ENCODE measurements around the gene SGSH. TPM values are rescaled to one million over a fixed set of nuclear protein-coding genes. Genes with fewer than 3 reads are reported as not detected.

SGSH gene
- total and polyA plus RNA-seq, 4 donors, result 6.5 to 37.3 (median 23.0) TPM

DNA sequence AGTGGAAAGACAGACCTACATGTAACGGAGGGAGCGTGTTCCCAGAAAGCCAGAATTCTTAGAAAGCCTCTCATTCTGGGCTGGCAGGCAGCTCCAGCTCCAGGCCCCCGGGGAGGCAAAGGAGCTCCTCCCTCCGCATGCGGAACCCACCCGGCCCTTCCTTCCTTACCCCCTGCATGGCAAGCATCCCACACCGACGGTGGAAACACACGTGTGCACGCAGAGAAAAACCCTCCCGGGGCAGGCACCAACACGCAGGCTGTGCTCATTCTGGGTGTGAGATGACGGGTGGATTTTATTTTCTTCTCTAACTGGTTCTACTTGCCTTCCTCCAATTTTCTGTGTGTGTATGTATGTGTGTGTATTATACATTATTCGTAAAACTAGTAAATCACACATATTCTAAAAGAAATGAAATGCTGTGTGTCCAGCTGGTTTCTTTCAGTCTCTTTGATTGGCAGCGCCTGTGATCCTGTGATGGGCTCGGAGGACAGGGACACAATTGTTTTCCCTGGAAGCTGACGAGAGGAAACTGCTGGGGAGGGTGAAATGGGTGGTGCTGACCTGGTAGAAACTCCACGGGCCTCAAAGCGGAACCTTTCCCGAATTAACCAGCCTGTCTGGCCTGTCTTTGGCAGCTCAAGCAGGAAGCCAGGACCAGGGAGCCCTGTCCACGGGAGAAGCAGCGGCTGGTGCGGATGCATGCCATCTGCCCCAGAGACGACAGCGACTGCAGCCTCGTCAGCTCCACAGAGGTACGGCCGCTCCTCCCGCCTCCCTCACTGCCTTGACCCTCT, 28.1 kb downstream of the SGSH start:
- Histone ChIP-seq H3K9me3 (ENCODE audit: control insufficient read depth, insufficient read depth, low read length) (no peaks in the 10 kb centered on the region), H3K4me1 (ENCODE audit: control insufficient read depth, insufficient read depth, low read length) (peaks cover 17% of the 10 kb centered on the region), H3K27me3 (ENCODE audit: control insufficient read depth, insufficient read depth, low read length) (no peaks in the 10 kb centered on the region), H3K4me3 (ENCODE audit: low read depth, low read length) (peak overlapping the region; percentile 4), H3K27ac (ENCODE audit: low read depth, low read length) (no peak overlapping the region), H3K36me3 (ENCODE audit: control insufficient read depth, insufficient read depth, low read length) (no peaks in the 10 kb centered on the region)
- 31% methylated on average over 18 of the region's 29 CpGs for WGBS (ENCODE audit: insufficient coverage)
- DNase-seq (ENCODE audit: low read depth in 4 of 6, low spot score in 6 of 6), result peak in 2 of 6 donors; percentile 53 to 54

DNA sequence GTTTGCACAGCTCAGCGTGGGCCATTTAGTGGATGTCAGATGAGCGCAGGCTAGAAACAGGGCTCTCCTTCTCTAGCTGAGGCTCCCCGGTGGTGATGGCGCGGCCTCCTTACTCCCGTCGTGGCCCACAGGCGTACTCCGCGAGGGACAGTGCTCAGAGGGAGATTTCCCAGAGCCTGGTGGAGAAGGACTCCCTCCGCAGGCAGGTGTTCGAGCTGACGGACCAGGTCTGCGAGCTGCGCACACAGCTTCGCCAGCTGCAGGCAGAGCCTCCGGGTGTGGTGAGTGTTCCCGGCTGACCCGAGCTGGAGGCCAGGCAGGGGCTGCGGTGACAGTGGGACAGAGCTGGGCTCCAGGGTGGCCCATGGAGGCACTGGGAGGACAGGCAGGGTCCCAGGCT, 28.9 kb downstream of the SGSH start:
- H3K9me3 ChIP-seq (ENCODE audit: control insufficient read depth, insufficient read depth, low read length), result no peaks in the 10 kb centered on the region
- DNase-seq (ENCODE audit: low read depth in 4 of 6, low spot score in 6 of 6), result no peak
- H3K4me3 ChIP-seq (ENCODE audit: low read depth, low read length), result no peak overlapping the region
- 81% methylated on average over 20 of the region's 20 CpGs for WGBS (ENCODE audit: insufficient coverage)
- H3K27ac ChIP-seq (ENCODE audit: low read depth, low read length), result no peak overlapping the region
- H3K4me1 ChIP-seq (ENCODE audit: control insufficient read depth, insufficient read depth, low read length), result peaks cover 17% of the 10 kb centered on the region
- H3K27me3 ChIP-seq (ENCODE audit: control insufficient read depth, insufficient read depth, low read length), result no peaks in the 10 kb centered on the region
- H3K36me3 ChIP-seq (ENCODE audit: control insufficient read depth, insufficient read depth, low read length), result no peaks in the 10 kb centered on the region

DNA sequence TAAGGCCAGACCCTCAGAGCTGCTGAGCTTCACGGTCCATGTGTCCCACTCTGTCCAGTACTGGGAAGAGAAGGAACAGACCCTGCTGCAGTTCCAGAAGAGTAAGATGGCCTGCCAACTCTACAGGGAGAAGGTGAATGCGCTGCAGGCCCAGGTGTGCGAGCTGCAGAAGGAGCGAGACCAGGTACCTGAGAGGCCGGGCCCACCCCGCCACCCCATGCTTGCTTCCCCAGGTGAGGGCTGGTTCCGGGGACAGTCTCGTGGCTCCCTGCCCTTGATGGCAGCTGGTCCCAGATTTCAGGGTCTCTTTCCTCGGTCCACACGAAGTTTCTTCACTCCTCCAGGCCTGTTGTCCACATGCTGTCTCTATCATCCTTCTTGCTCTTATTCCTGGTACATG, 29.4 kb downstream of the SGSH start:
- WGBS (ENCODE audit: insufficient coverage), result 95% methylated on average over 10 of the region's 10 CpGs
- no peak for DNase-seq (ENCODE audit: low read depth in 4 of 6, low spot score in 6 of 6)

DNA sequence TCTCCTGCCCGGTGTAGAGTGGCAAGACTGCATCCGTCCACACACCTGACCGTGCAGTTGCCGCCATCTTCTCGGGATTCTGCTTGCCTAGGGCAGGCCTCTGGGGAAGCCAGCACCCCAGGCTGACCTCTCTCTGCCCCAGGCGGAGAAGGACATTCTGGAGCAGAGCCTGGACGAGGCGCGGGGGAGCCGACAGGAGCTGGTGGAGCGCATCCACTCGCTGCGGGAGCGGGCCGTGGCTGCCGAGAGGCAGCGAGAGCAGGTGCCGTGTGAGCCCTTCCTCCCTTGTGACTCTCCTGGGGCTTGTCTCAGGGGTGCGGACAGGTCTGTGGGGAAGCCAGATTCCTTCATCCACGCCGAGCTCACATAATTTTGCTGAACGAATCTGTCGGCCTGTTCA, 30.5 kb downstream of the SGSH start:
- Histone ChIP-seq H3K27ac (ENCODE audit: low read depth, low read length) (no peak overlapping the region), H3K4me1 (ENCODE audit: control insufficient read depth, insufficient read depth, low read length) (peaks cover 17% of the 10 kb centered on the region), H3K4me3 (ENCODE audit: low read depth, low read length) (no peak overlapping the region), H3K9me3 (ENCODE audit: control insufficient read depth, insufficient read depth, low read length) (no peaks in the 10 kb centered on the region), H3K27me3 (ENCODE audit: control insufficient read depth, insufficient read depth, low read length) (no peaks in the 10 kb centered on the region), H3K36me3 (ENCODE audit: control insufficient read depth, insufficient read depth, low read length) (no peaks in the 10 kb centered on the region)
- 86% methylated on average over 23 of the region's 23 CpGs for WGBS (ENCODE audit: insufficient coverage)
- no peak for DNase-seq (ENCODE audit: low read depth in 4 of 6, low spot score in 6 of 6)

More for the DNA sequence above, 29.4 kb downstream of the SGSH start:
- Histone ChIP-seq H3K27me3 (ENCODE audit: control insufficient read depth, insufficient read depth, low read length) (no peaks in the 10 kb centered on the region), H3K9me3 (ENCODE audit: control insufficient read depth, insufficient read depth, low read length) (no peaks in the 10 kb centered on the region), H3K36me3 (ENCODE audit: control insufficient read depth, insufficient read depth, low read length) (no peaks in the 10 kb centered on the region), H3K4me1 (ENCODE audit: control insufficient read depth, insufficient read depth, low read length) (peaks cover 17% of the 10 kb centered on the region), H3K27ac (ENCODE audit: low read depth, low read length) (no peak overlapping the region), H3K4me3 (ENCODE audit: low read depth, low read length) (no peak overlapping the region)

DNA sequence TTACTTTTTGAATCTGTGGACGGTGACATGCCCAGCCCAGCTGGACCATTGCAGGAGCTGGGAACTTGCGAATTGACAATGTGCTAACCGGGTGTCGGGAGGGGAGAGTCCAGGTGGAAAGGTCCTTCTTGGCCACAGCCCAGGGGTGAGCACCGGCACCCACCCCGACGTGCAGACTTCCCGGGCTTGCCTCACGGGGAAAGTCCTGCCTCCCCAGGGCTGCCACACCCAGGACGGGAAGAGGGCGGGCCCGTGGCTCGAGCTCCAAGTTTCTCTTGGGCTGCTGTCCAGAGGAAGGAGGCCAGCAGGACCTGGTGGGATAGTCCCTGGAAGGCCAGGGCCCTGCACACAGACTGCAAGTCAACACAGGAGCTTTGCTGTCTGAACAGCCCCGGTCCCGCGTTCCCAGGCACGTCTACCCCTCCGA, 32.6 kb downstream of the SGSH start:
- DNase-seq (ENCODE audit: low read depth in 4 of 6, low spot score in 6 of 6), result peak in 1 of 6 donors; percentile 18
- WGBS (ENCODE audit: insufficient coverage), result 82% methylated on average over 18 of the region's 18 CpGs
- Histone ChIP-seq H3K36me3 (ENCODE audit: control insufficient read depth, insufficient read depth, low read length) (peaks cover 3% of the 10 kb centered on the region), H3K9me3 (ENCODE audit: control insufficient read depth, insufficient read depth, low read length) (no peaks in the 10 kb centered on the region), H3K4me3 (ENCODE audit: low read depth, low read length) (no peak overlapping the region), H3K27ac (ENCODE audit: low read depth, low read length) (no peak overlapping the region), H3K4me1 (ENCODE audit: control insufficient read depth, insufficient read depth, low read length) (peaks cover 22% of the 10 kb centered on the region), H3K27me3 (ENCODE audit: control insufficient read depth, insufficient read depth, low read length) (no peaks in the 10 kb centered on the region)

DNA sequence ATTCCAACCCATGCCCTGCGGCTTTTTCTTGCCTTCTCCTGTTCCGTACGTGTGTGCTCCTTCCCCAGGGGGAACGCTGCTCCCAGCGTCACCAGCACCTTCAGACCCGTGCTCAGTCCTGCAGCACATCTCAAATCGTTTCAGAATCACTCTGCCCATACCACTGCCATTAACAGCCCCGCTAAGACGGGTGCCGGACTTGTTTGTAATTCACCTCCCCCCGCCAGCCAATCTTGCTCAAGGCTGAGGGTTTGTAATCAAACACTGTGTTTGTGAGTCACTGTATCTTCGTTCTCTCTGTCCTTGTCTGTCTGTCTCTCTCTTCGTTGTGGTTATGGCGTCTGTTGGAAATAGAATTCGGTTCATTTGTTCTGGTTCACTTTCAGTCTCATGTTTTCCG, 33.0 kb downstream of the SGSH start:
- Histone ChIP-seq H3K27me3 (ENCODE audit: control insufficient read depth, insufficient read depth, low read length) (no peaks in the 10 kb centered on the region), H3K36me3 (ENCODE audit: control insufficient read depth, insufficient read depth, low read length) (peaks cover 3% of the 10 kb centered on the region), H3K4me1 (ENCODE audit: control insufficient read depth, insufficient read depth, low read length) (peaks cover 18% of the 10 kb centered on the region), H3K9me3 (ENCODE audit: control insufficient read depth, insufficient read depth, low read length) (no peaks in the 10 kb centered on the region), H3K27ac (ENCODE audit: low read depth, low read length) (no peak overlapping the region), H3K4me3 (ENCODE audit: low read depth, low read length) (no peak overlapping the region)
- DNase-seq (ENCODE audit: low read depth in 4 of 6, low spot score in 6 of 6), result no peak
- 87% methylated on average over 16 of the region's 16 CpGs for WGBS (ENCODE audit: insufficient coverage)

DNA sequence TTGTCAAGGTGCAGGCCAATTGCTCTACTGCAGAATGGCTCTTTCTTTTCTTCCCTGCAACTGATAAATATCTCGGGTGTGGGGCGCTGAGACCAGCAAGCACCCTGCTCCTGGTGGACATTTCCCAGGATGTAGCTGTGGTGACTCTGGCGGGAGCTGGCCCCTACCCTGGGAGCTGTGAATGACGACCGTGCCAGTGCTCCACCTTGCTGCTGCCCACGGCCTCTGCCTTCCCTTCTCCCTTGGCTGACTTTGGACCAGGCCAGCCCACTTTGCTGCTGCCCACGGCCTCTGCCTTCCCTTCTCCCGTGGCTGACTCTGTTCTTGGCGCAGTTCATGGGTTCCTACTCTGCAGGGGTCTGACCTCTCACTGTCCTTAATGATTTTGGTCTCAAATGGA, 34.2 kb downstream of the SGSH start:
- no peak overlapping the region for H3K27ac ChIP-seq (ENCODE audit: low read depth, low read length)
- DNase-seq (ENCODE audit: low read depth in 4 of 6, low spot score in 6 of 6), result no peak
- H3K4me1 ChIP-seq (ENCODE audit: control insufficient read depth, insufficient read depth, low read length), result peaks cover 6% of the 10 kb centered on the region
- peaks cover 3% of the 10 kb centered on the region for H3K36me3 ChIP-seq (ENCODE audit: control insufficient read depth, insufficient read depth, low read length)
- WGBS (ENCODE audit: insufficient coverage), result 88% methylated on average over 9 of the region's 9 CpGs
- no peaks in the 10 kb centered on the region for H3K27me3 ChIP-seq (ENCODE audit: control insufficient read depth, insufficient read depth, low read length)
- no peaks in the 10 kb centered on the region for H3K9me3 ChIP-seq (ENCODE audit: control insufficient read depth, insufficient read depth, low read length)
- H3K4me3 ChIP-seq (ENCODE audit: low read depth, low read length), result no peak overlapping the region

DNA sequence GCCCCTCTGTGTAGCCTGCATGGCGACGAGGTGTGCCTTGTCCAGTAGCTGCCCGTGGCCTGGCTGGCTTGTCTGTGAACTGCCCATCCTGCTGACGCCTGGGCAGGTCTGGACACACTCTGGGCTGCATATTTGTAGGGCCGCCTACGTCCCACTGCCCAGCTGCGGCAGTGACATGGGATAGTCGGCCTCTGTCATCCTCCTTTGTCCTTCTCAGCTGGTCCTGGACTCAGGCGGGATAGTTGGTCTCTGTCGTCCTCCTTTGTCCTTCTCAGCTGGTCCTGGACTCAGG, 35.8 kb downstream of the SGSH start:
- Histone ChIP-seq H3K27ac (ENCODE audit: low read depth, low read length) (no peak overlapping the region), H3K4me1 (ENCODE audit: control insufficient read depth, insufficient read depth, low read length) (peaks cover 5% of the 10 kb centered on the region), H3K36me3 (ENCODE audit: control insufficient read depth, insufficient read depth, low read length) (peaks cover 3% of the 10 kb centered on the region), H3K27me3 (ENCODE audit: control insufficient read depth, insufficient read depth, low read length) (no peaks in the 10 kb centered on the region), H3K4me3 (ENCODE audit: low read depth, low read length) (no peak overlapping the region), H3K9me3 (ENCODE audit: control insufficient read depth, insufficient read depth, low read length) (no peaks in the 10 kb centered on the region)
- 49% methylated on average over 7 of the region's 10 CpGs for WGBS (ENCODE audit: insufficient coverage)
- no peak for DNase-seq (ENCODE audit: low read depth in 4 of 6, low spot score in 6 of 6)

DNA sequence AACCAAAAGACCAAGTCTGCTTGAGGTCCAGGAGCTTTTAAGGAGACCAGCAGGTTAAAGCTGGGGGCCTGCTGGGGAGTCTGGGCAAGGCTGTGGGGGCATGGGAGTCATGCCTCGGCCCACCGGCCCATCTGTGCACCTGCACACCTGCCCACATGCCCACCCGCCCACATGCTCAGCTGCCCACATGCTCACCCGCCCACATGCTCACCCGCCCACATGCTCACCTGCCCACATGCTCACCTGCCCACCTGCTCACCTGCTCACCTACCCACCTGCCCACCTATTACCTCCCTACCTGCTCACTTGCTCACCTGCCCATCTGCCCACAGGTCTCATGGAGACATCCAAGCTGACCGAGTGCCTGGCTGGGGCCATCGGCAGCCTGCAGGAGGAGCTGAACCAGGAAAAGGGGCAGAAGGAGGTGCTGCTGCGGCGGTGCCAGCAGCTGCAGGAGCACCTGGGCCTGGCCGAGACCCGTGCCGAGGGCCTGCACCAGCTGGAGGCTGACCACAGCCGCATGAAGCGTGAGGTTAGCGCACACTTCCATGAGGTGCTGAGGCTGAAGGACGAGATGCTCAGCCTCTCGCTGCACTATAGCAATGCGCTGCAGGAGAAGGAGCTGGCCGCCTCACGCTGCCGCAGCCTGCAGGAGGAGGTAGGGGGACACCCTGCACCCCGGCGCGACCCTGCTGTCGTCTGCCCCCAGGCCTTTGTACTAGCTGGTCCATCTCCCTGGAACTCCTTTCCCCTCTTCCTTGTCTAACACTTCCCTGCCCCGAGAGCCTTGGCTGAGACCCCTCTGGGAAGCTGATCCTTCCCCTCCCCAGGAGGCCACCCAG, 36.3 kb downstream of the SGSH start:
- peaks cover 3% of the 10 kb centered on the region for H3K36me3 ChIP-seq (ENCODE audit: control insufficient read depth, insufficient read depth, low read length)
- no peak for DNase-seq (ENCODE audit: low read depth in 4 of 6, low spot score in 6 of 6)
- H3K4me3 ChIP-seq (ENCODE audit: low read depth, low read length), result no peak overlapping the region
- no peaks in the 10 kb centered on the region for H3K9me3 ChIP-seq (ENCODE audit: control insufficient read depth, insufficient read depth, low read length)
- no peak overlapping the region for H3K27ac ChIP-seq (ENCODE audit: low read depth, low read length)
- H3K27me3 ChIP-seq (ENCODE audit: control insufficient read depth, insufficient read depth, low read length), result no peaks in the 10 kb centered on the region
- 72% methylated on average over 25 of the region's 26 CpGs for WGBS (ENCODE audit: insufficient coverage)
- peaks cover 5% of the 10 kb centered on the region for H3K4me1 ChIP-seq (ENCODE audit: control insufficient read depth, insufficient read depth, low read length)

DNA sequence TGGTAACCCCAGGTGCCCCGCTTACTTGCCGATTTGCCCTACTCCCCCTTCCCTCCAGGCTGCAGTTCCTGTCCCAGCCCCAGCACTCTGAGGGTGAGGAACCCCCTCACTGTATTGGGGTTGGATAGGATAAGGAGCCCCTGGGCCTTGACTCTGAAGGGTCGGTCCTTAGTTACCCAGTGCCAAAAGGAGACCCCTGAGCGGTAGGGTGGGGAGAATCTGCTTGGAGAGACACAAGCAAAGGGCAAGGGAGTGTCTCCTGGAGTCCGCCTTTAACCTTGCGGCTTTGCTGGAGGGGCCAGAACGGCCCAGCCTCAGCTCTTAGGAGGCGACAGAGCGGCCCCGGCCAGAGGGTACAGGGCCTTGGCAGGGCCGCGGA, 37.3 kb downstream of the SGSH start:
- 93% methylated on average over 8 of the region's 12 CpGs for WGBS (ENCODE audit: insufficient coverage)
- Histone ChIP-seq H3K4me1 (ENCODE audit: control insufficient read depth, insufficient read depth, low read length) (peaks cover 5% of the 10 kb centered on the region), H3K27me3 (ENCODE audit: control insufficient read depth, insufficient read depth, low read length) (no peaks in the 10 kb centered on the region), H3K27ac (ENCODE audit: low read depth, low read length) (no peak overlapping the region), H3K4me3 (ENCODE audit: low read depth, low read length) (no peak overlapping the region), H3K36me3 (ENCODE audit: control insufficient read depth, insufficient read depth, low read length) (peaks cover 3% of the 10 kb centered on the region), H3K9me3 (ENCODE audit: control insufficient read depth, insufficient read depth, low read length) (no peaks in the 10 kb centered on the region)
- no peak for DNase-seq (ENCODE audit: low read depth in 4 of 6, low spot score in 6 of 6)
